Nephron progenitor cell (in vitro differentiated cells): ENCODE data around the gene LRRC10B.
A peak's percentile ranks its signal among the peaks of the same experiment; 100 is the strongest.

Experiments used
- DNase-seq: peaks from one replicate; pipeline ENCODE4 v3.0.0; 2021
- H3K27ac Mint-ChIP-seq: 2 replicates; pipeline ENCODE4 v1.8.0; 2021; ENCODE audit warnings: mild to moderate bottlenecking, moderate library complexity, mixed read lengths
- H3K27me3 Mint-ChIP-seq: 2 replicates; pipeline ENCODE4 v1.8.0; 2021; ENCODE audit warnings: mild to moderate bottlenecking, low read depth, mixed read lengths; ENCODE audit not compliant: poor library complexity
- H3K36me3 Mint-ChIP-seq: 2 replicates; pipeline ENCODE4 v1.8.0; 2021; ENCODE audit warnings: low read depth, mixed read lengths
- H3K4me1 Mint-ChIP-seq: 2 replicates; pipeline ENCODE4 v1.8.0; 2021; ENCODE audit warnings: mixed read lengths
- H3K4me3 Mint-ChIP-seq: 2 replicates; pipeline ENCODE4 v1.8.0; 2021; ENCODE audit warnings: mild to moderate bottlenecking, moderate library complexity, mixed read lengths
- H3K9me3 Mint-ChIP-seq: 2 replicates; pipeline ENCODE4 v1.8.0; 2021; ENCODE audit warnings: mild to moderate bottlenecking, moderate library complexity, mixed read lengths
- CTCF ChIP-seq: fragments of 200-600 bp; sonication (generic); IDR thresholded peaks from 2 replicates; pipeline ENCODE4 v1.5.0; 2021; ENCODE audit warnings: antibody characterized with exemption

LRRC10B gene

GRCh38 chr11:61484541-61484940 lies 24.0 kb upstream of the LRRC10B start:
- no peak for DNase-seq
- Mint-ChIP-seq H3K27ac (no peak overlapping the region), H3K4me1 (peaks cover 92% of the 10 kb centered on the region), H3K9me3 (no peaks in the 10 kb centered on the region), H3K4me3 (no peak overlapping the region), H3K27me3 (peaks cover 3% of the 10 kb centered on the region), H3K36me3 (peaks cover 5% of the 10 kb centered on the region)
- TF ChIP-seq CTCF, result no peak

GRCh38 chr11:61485080-61485479 lies 23.5 kb upstream of the LRRC10B start:
- H3K9me3 Mint-ChIP-seq, result no peaks in the 10 kb centered on the region
- H3K27me3 Mint-ChIP-seq, result peaks cover 3% of the 10 kb centered on the region
- no peak overlapping the region for H3K27ac Mint-ChIP-seq
- H3K4me1 Mint-ChIP-seq, result peaks cover 96% of the 10 kb centered on the region
- no peak overlapping the region for H3K4me3 Mint-ChIP-seq
- DNase-seq, result no peak
- TF ChIP-seq CTCF, result no peak
- peaks cover 5% of the 10 kb centered on the region for H3K36me3 Mint-ChIP-seq

- Mint-ChIP-seq H3K27me3 (peaks cover 6% of the 10 kb centered on the region), H3K36me3 (peaks cover 5% of the 10 kb centered on the region), H3K4me1 (peaks cover 96% of the 10 kb centered on the region), H3K27ac (peak overlapping the region; percentile 30), H3K9me3 (no peaks in the 10 kb centered on the region), H3K4me3 (peak overlapping the region; percentile 35)
- DNase-seq, result no peak
- TF ChIP-seq CTCF, result no peak
These were observed 22.4 kb upstream of the LRRC10B start for GRCh38 chr11:61486011-61486620.

GRCh38 chr11:61486779-61487178 lies 21.8 kb upstream of the LRRC10B start:
- Mint-ChIP-seq H3K9me3 (no peaks in the 10 kb centered on the region), H3K27me3 (peaks cover 6% of the 10 kb centered on the region), H3K27ac (peak overlapping the region; percentile 30), H3K4me3 (peak overlapping the region; percentile 35), H3K36me3 (peaks cover 5% of the 10 kb centered on the region), H3K4me1 (peaks cover 91% of the 10 kb centered on the region)
- no peak for DNase-seq
- TF ChIP-seq CTCF, result no peak

GRCh38 chr11:61487342-61488025 lies 21.1 kb upstream of the LRRC10B start:
- Mint-ChIP-seq H3K9me3 (no peaks in the 10 kb centered on the region), H3K27ac (no peak overlapping the region), H3K4me1 (peaks cover 90% of the 10 kb centered on the region)

More at GRCh38 chr11:61487342-61488025, 21.1 kb upstream of the LRRC10B start:
- TF ChIP-seq CTCF, result no peak
- Mint-ChIP-seq H3K4me3 (no peak overlapping the region), H3K36me3 (peaks cover 5% of the 10 kb centered on the region), H3K27me3 (peaks cover 8% of the 10 kb centered on the region)
- DNase-seq, result no peak
